Type B pancreatic cell (in vitro differentiated cells): ENCODE results near the gene MAB21L2. TPM values are rescaled to one million over a fixed set of nuclear protein-coding genes. Genes with fewer than 3 reads are reported as not detected.
"Not testable (repeated sequence)": the region's sequence is repeated elsewhere in the genome, so short reads cannot be mapped to it uniquely, and the experiment has no call there.

Experiments used
- DNase-seq: peaks from one replicate; pipeline ENCODE4 v3.0.0; 2021; ENCODE audit warnings: mixed read lengths; ENCODE audit not compliant: unreplicated experiment; ENCODE audit errors: extremely low spot score
- H3K27ac Mint-ChIP-seq: 2 replicates; pipeline ENCODE4 v1.8.0; 2021; ENCODE audit warnings: mild to moderate bottlenecking, mixed read lengths
- H3K27me3 Mint-ChIP-seq: 2 replicates; pipeline ENCODE4 v1.8.0; 2021; ENCODE audit warnings: mixed read lengths
- H3K36me3 Mint-ChIP-seq: 2 replicates; pipeline ENCODE4 v1.8.0; 2021; ENCODE audit warnings: mixed read lengths
- H3K4me1 Mint-ChIP-seq: one replicate; pipeline ENCODE4 v1.8.0; 2021; ENCODE audit warnings: mixed read lengths; ENCODE audit not compliant: unreplicated experiment
- H3K4me3 Mint-ChIP-seq: 2 replicates; pipeline ENCODE4 v1.8.0; 2021; ENCODE audit warnings: mild to moderate bottlenecking, mixed read lengths
- H3K9me3 Mint-ChIP-seq: 2 replicates; pipeline ENCODE4 v1.8.0; 2021; ENCODE audit warnings: mixed read lengths
- total RNA-seq: library from RNA; stranded (reverse); gene quantifications from 2 replicates; pipeline ENCODE4 v1.2.1, GENCODE V29; 2021; ENCODE audit warnings: low replicate concordance
- TF ChIP-seq, protein P1 (sequence below): fragments of 200-600 bp; sonication (generic); conservative IDR thresholded peaks from 2 replicates; pipeline ENCODE4 v1.5.0; 2021; ENCODE audit warnings: antibody characterized with exemption, mild to moderate bottlenecking

Gene MAB21L2
- total RNA-seq, 1 donor from 2014 or later: 114 TPM

GRCh38 chr4:150541681-150542080, 40.3 kb upstream of the MAB21L2 start:
- peaks cover 3% of the 10 kb centered on the region for H3K9me3 Mint-ChIP-seq
- no peaks in the 10 kb centered on the region for H3K27me3 Mint-ChIP-seq
- TF ChIP-seq, protein P1, sequence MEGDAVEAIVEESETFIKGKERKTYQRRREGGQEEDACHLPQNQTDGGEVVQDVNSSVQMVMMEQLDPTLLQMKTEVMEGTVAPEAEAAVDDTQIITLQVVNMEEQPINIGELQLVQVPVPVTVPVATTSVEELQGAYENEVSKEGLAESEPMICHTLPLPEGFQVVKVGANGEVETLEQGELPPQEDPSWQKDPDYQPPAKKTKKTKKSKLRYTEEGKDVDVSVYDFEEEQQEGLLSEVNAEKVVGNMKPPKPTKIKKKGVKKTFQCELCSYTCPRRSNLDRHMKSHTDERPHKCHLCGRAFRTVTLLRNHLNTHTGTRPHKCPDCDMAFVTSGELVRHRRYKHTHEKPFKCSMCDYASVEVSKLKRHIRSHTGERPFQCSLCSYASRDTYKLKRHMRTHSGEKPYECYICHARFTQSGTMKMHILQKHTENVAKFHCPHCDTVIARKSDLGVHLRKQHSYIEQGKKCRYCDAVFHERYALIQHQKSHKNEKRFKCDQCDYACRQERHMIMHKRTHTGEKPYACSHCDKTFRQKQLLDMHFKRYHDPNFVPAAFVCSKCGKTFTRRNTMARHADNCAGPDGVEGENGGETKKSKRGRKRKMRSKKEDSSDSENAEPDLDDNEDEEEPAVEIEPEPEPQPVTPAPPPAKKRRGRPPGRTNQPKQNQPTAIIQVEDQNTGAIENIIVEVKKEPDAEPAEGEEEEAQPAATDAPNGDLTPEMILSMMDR: no peak
- DNase-seq: no peak
- H3K4me3 Mint-ChIP-seq: no peak overlapping the region
- no peak overlapping the region for H3K27ac Mint-ChIP-seq
- peaks cover 12% of the 10 kb centered on the region for H3K4me1 Mint-ChIP-seq
- H3K36me3 Mint-ChIP-seq: no peaks in the 10 kb centered on the region

- no peaks in the 10 kb centered on the region for H3K27me3 Mint-ChIP-seq
- TF ChIP-seq, protein P1: no peak
- no peak overlapping the region for H3K27ac Mint-ChIP-seq
- no peaks in the 10 kb centered on the region for H3K9me3 Mint-ChIP-seq
- H3K4me3 Mint-ChIP-seq: no peak overlapping the region
- no peak for DNase-seq
- H3K36me3 Mint-ChIP-seq: no peaks in the 10 kb centered on the region
- peaks cover 19% of the 10 kb centered on the region for H3K4me1 Mint-ChIP-seq
Observed at GRCh38 chr4:150543042-150543441, 38.9 kb upstream of the MAB21L2 start.

GRCh38 chr4:150546286-150546685, 35.7 kb upstream of the MAB21L2 start:
- TF ChIP-seq, protein P1: no peak
- H3K27ac Mint-ChIP-seq: no peak overlapping the region
- H3K9me3 Mint-ChIP-seq: no peaks in the 10 kb centered on the region
- H3K27me3 Mint-ChIP-seq: no peaks in the 10 kb centered on the region
- no peak for DNase-seq
- peaks cover 4% of the 10 kb centered on the region for H3K36me3 Mint-ChIP-seq
- H3K4me1 Mint-ChIP-seq: peaks cover 12% of the 10 kb centered on the region
- H3K4me3 Mint-ChIP-seq: no peak overlapping the region

DNA sequence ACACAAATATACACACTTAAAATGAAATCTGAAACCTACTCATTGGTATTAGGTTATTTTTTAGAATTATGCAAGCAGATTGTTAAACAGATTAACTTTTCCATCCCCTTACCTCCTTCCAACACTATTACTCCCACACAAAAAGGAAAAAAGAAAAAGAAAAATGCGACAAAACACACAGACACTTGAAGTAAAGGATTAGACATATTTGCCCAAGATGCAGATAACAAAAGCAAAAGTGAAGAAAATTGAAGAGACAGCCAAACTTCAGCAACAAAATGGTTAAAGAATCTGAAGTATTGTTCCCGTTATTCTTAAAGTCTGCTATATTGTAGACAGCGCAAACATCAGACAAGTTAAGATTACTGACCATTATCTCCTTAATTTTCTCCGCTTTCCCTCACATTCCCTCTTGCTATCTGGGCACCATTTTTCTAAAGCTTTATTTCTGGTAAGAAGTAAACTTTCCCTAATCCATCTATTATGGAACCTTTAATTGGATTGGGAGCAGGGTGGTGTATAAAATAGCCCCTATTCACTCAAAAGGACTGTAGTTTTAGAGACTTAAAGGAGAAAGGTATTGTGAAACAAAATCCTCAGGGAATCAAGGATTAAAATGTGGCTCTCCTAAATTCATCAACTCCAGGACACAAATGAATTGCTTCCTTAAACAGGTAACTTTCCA, 34.7 kb upstream of the MAB21L2 start:
- no peaks in the 10 kb centered on the region for H3K9me3 Mint-ChIP-seq

GRCh38 chr4:150557811-150558210, 24.1 kb upstream of the MAB21L2 start:
- peaks cover 15% of the 10 kb centered on the region for H3K36me3 Mint-ChIP-seq
- not testable (repeated sequence) for H3K27me3 Mint-ChIP-seq, H3K27ac Mint-ChIP-seq

More for the DNA sequence above, 34.7 kb upstream of the MAB21L2 start:
- H3K27me3 Mint-ChIP-seq: no peaks in the 10 kb centered on the region
- H3K4me1 Mint-ChIP-seq: peaks cover 11% of the 10 kb centered on the region
- no peak overlapping the region for H3K4me3 Mint-ChIP-seq
- TF ChIP-seq, protein P1: no peak
- no peak for DNase-seq
- peaks cover 9% of the 10 kb centered on the region for H3K36me3 Mint-ChIP-seq
- H3K27ac Mint-ChIP-seq: no peak overlapping the region

DNA sequence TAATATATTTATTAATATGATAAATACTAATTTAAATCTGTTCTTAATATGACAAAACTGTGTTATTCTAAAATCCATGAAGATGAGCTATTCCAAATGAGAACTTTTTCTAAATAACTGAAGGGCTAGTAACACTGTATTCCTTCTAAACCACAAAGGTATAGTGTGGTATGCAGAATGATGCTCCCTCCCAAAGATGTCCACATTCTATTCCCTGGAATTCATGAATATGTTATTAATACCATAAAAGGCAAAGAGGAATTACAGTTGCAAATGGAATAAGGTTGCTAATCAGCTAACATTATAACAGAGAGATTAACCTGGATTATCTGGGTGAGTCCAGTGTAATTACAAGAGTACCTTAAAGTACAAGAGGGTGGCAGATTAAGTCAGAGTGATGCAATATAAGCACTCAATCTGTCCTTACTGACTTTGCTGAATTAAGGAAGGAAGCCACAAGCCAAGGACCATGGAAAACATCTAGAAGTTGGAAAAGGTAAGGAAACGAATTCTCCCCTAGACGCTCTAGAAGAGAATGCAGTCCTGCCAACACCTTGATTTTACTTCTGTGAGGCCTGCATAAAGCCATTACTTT, 20.7 kb upstream of the MAB21L2 start:
- no peaks in the 10 kb centered on the region for H3K4me1 Mint-ChIP-seq
- H3K27ac Mint-ChIP-seq: no peak overlapping the region
- no peaks in the 10 kb centered on the region for H3K9me3 Mint-ChIP-seq
- no peaks in the 10 kb centered on the region for H3K27me3 Mint-ChIP-seq
- H3K4me3 Mint-ChIP-seq: no peak overlapping the region
- TF ChIP-seq, protein P1: no peak
- no peak for DNase-seq
- peaks cover 27% of the 10 kb centered on the region for H3K36me3 Mint-ChIP-seq

More at GRCh38 chr4:150557811-150558210, 24.1 kb upstream of the MAB21L2 start:
- not testable (repeated sequence) for DNase-seq, H3K9me3 Mint-ChIP-seq, H3K4me1 Mint-ChIP-seq, H3K4me3 Mint-ChIP-seq
